ENCODE data around the gene HSP90AB1.

HSP90AB1 gene

GRCh38 chr6:44220913-44221290 is 26.0 kb upstream of the HSP90AB1 start:
- TF ChIP-seq GABPA (IDR thresholded peaks at IDR 0.05; ENCODE audit: low read depth): no peak
- TF ChIP-seq SPI1 (IDR thresholded peaks at IDR 0.05; ENCODE audit: borderline replicate concordance, low read depth): no peak
- Histone ChIP-seq H3K27ac (replicated peaks) (no peak overlapping the region), H3K27me3 (ENCODE audit: insufficient read depth, poor library complexity, severe bottlenecking) (no peaks in the 10 kb centered on the region), H3K4me3 (replicated peaks; ENCODE audit: insufficient read depth, low read length) (no peak overlapping the region)
- DNase-seq (ENCODE audit: low read depth in 1 of 2, low spot score in 1 of 2): no peak

- no peaks in the 10 kb centered on the region for H3K27me3 ChIP-seq (ENCODE audit: insufficient read depth, poor library complexity, severe bottlenecking)
- TF ChIP-seq SPI1 (IDR thresholded peaks at IDR 0.05; ENCODE audit: borderline replicate concordance, low read depth) (no peak), CTCF (IDR thresholded peaks at IDR 0.05; ENCODE audit: insufficient read depth, low read length) (peak; percentile 93), POLR2AphosphoS5 (IDR thresholded peaks at IDR 0.05; ENCODE audit: low read depth) (0 out of 2 replicates have a peak, but pooled peaks have one; percentile 17)
- H3K27ac ChIP-seq (replicated peaks): no peak overlapping the region
- peak in 1 of 2 experiments; percentile 89 for DNase-seq (ENCODE audit: low read depth in 1 of 2, low spot score in 1 of 2)
- H3K4me3 ChIP-seq (replicated peaks; ENCODE audit: insufficient read depth, low read length): no peak overlapping the region
Observed at GRCh38 chr6:44221291-44221960, 25.5 kb upstream of the HSP90AB1 start.

GRCh38 chr6:44221961-44222335 is 25.0 kb upstream of the HSP90AB1 start:
- DNase-seq (ENCODE audit: low read depth in 1 of 2, low spot score in 1 of 2): no peak
- no peak overlapping the region for H3K4me3 ChIP-seq (replicated peaks; ENCODE audit: insufficient read depth, low read length)
- no peaks in the 10 kb centered on the region for H3K27me3 ChIP-seq (ENCODE audit: insufficient read depth, poor library complexity, severe bottlenecking)
- TF ChIP-seq GABPA (IDR thresholded peaks at IDR 0.05; ENCODE audit: low read depth): no peak
- no peak for TF ChIP-seq REST (IDR thresholded peaks at IDR 0.05; ENCODE audit: insufficient replicate concordance, low read depth)
- no peak for TF ChIP-seq CTCF (IDR thresholded peaks at IDR 0.05; ENCODE audit: insufficient read depth, low read length)
- no peak for TF ChIP-seq SPI1 (IDR thresholded peaks at IDR 0.05; ENCODE audit: borderline replicate concordance, low read depth)
- TF ChIP-seq POLR2AphosphoS5 (IDR thresholded peaks at IDR 0.05; ENCODE audit: low read depth): no peak
- H3K27ac ChIP-seq (replicated peaks): no peak overlapping the region

- peak overlapping the region; percentile 86; the same call in 1 of the 2 replicates for H3K27ac ChIP-seq (replicated peaks)
- peak overlapping the region; percentile 78 for H3K4me3 ChIP-seq (replicated peaks; ENCODE audit: insufficient read depth, low read length)
- no peaks in the 10 kb centered on the region for H3K27me3 ChIP-seq (ENCODE audit: insufficient read depth, poor library complexity, severe bottlenecking)
- TF ChIP-seq POLR2AphosphoS5 (IDR thresholded peaks at IDR 0.05; ENCODE audit: low read depth) (no peak), SPI1 (IDR thresholded peaks at IDR 0.05; ENCODE audit: borderline replicate concordance, low read depth) (no peak), CTCF (IDR thresholded peaks at IDR 0.05; ENCODE audit: insufficient read depth, low read length) (no peak), REST (IDR thresholded peaks at IDR 0.05; ENCODE audit: insufficient replicate concordance, low read depth) (no peak), GABPA (IDR thresholded peaks at IDR 0.05; ENCODE audit: low read depth) (no peak)
- DNase-seq (ENCODE audit: low read depth in 1 of 2, low spot score in 1 of 2): no peak
Observed at GRCh38 chr6:44222486-44223318, 24.2 kb upstream of the HSP90AB1 start.
